Smooth muscle cell (in vitro differentiated cells): ENCODE results near the gene FRMPD1. TPM values are rescaled to one million over a fixed set of nuclear protein-coding genes. Genes with fewer than 3 reads are reported as not detected.

ENCODE experiments used
- DNase-seq: peaks from one replicate; lab custom pipeline; 2025; ENCODE audit not compliant: unreplicated experiment; lab: John Stamatoyannopoulos, UW
- H2AFZ ChIP-seq: fragments of 200-600 bp; sonication (generic); 2 replicates; pipeline ENCODE4 v1.6.0; 2016; ENCODE audit warnings: antibody characterized with exemption, low read depth, mild to moderate bottlenecking
- H3F3A ChIP-seq: fragments of 200-600 bp; sonication (generic); 2 replicates; pipeline ENCODE4 v1.6.0; 2017; ENCODE audit warnings: antibody characterized with exemption, low read depth
- H3K27ac ChIP-seq: fragments of 200-600 bp; sonication (generic); 2 replicates; pipeline ENCODE4 v1.5.1; 2016; ENCODE audit warnings: low read depth, mild to moderate bottlenecking
- H3K27me3 ChIP-seq: fragments of 200-600 bp; sonication (generic); 2 replicates; pipeline ENCODE4 v1.6.1; 2016; ENCODE audit warnings: low read depth, mild to moderate bottlenecking
- H3K36me3 ChIP-seq: fragments of 200-600 bp; sonication (generic); 2 replicates; pipeline ENCODE4 v1.5.1; 2016; ENCODE audit warnings: low read depth
- H3K4me1 ChIP-seq: fragments of 200-600 bp; sonication (generic); 2 replicates; pipeline ENCODE4 v1.5.1; 2016; ENCODE audit warnings: low read depth
- H3K4me2 ChIP-seq: fragments of 200-600 bp; sonication (generic); 2 replicates; pipeline ENCODE4 v1.6.0; 2016; ENCODE audit warnings: mild to moderate bottlenecking
- H3K4me3 ChIP-seq: fragments of 200-600 bp; sonication (generic); 2 replicates; pipeline ENCODE4 v1.5.1; 2016; ENCODE audit warnings: mild to moderate bottlenecking
- H3K79me2 ChIP-seq: fragments of 200-600 bp; sonication (generic); 2 replicates; pipeline ENCODE4 v1.6.0; 2016; ENCODE audit warnings: low read depth, mild to moderate bottlenecking
- H3K9ac ChIP-seq: fragments of 200-600 bp; sonication (generic); 2 replicates; pipeline ENCODE4 v1.6.0; 2016; ENCODE audit warnings: low read depth
- H3K9me3 ChIP-seq: fragments of 200-600 bp; sonication (generic); replicated peaks from 2 replicates; pipeline ENCODE4 v1.5.1; 2016; ENCODE audit warnings: low read depth
- H4K20me1 ChIP-seq: fragments of 200-600 bp; sonication (generic); 2 replicates; pipeline ENCODE4 v1.6.0; 2016; ENCODE audit warnings: low read depth
- WGBS: methylation state at CpG from one replicate; pipeline ENCODE4 v1.1.7; 2016; ENCODE audit warnings: low lambda C conversion rate; 5-methylcytosine and 5-hydroxymethylcytosine counted together
- polyA plus RNA-seq: library from polyadenylated mRNA; unstranded; fragments of >200 nt; fragmentation: Nextera tagmentation; extraction: Ambion mirVana; gene quantifications from 2 replicates; pipeline ENCODE4 v1.2.1, GENCODE V29; 2016
- total RNA-seq: library from RNA; depleted of rRNA; stranded (reverse); fragments of >200 nt; gene quantifications from 2 replicates; pipeline ENCODE4 v1.2.3, GENCODE V29; 2014
- TF ChIP-seq, protein P1 (sequence below): fragments of 200-600 bp; sonication (generic); IDR thresholded peaks from 2 replicates; pipeline ENCODE4 v1.5.1; 2017; ENCODE audit warnings: borderline replicate concordance, mild to moderate bottlenecking, antibody characterized with exemption; ENCODE audit not compliant: insufficient read depth, poor library complexity, severe bottlenecking

The FRMPD1 gene
- total and polyA plus RNA-seq, 2 experiments from 2014 or later, result 0.22 TPM; not detected in 1

- TF ChIP-seq, protein P1, sequence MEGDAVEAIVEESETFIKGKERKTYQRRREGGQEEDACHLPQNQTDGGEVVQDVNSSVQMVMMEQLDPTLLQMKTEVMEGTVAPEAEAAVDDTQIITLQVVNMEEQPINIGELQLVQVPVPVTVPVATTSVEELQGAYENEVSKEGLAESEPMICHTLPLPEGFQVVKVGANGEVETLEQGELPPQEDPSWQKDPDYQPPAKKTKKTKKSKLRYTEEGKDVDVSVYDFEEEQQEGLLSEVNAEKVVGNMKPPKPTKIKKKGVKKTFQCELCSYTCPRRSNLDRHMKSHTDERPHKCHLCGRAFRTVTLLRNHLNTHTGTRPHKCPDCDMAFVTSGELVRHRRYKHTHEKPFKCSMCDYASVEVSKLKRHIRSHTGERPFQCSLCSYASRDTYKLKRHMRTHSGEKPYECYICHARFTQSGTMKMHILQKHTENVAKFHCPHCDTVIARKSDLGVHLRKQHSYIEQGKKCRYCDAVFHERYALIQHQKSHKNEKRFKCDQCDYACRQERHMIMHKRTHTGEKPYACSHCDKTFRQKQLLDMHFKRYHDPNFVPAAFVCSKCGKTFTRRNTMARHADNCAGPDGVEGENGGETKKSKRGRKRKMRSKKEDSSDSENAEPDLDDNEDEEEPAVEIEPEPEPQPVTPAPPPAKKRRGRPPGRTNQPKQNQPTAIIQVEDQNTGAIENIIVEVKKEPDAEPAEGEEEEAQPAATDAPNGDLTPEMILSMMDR, result no peak
- Histone ChIP-seq H3F3A (peaks cover 3% of the 10 kb centered on the region), H3K4me2 (no peak overlapping the region), H3K79me2 (no peaks in the 10 kb centered on the region), H3K36me3 (no peaks in the 10 kb centered on the region), H3K27ac (no peak overlapping the region), H3K4me1 (peaks cover 3% of the 10 kb centered on the region), H2AFZ (no peak overlapping the region), H4K20me1 (no peaks in the 10 kb centered on the region), H3K27me3 (no peaks in the 10 kb centered on the region), H3K4me3 (no peak overlapping the region), H3K9ac (no peak overlapping the region), H3K9me3 (no peaks in the 10 kb centered on the region)
- 87% methylated on average over 8 of the region's 8 CpGs for WGBS
- DNase-seq, result no peak
Observed at GRCh38 chr9:37745970-37746369, 95.2 kb downstream of the FRMPD1 start.

DNA sequence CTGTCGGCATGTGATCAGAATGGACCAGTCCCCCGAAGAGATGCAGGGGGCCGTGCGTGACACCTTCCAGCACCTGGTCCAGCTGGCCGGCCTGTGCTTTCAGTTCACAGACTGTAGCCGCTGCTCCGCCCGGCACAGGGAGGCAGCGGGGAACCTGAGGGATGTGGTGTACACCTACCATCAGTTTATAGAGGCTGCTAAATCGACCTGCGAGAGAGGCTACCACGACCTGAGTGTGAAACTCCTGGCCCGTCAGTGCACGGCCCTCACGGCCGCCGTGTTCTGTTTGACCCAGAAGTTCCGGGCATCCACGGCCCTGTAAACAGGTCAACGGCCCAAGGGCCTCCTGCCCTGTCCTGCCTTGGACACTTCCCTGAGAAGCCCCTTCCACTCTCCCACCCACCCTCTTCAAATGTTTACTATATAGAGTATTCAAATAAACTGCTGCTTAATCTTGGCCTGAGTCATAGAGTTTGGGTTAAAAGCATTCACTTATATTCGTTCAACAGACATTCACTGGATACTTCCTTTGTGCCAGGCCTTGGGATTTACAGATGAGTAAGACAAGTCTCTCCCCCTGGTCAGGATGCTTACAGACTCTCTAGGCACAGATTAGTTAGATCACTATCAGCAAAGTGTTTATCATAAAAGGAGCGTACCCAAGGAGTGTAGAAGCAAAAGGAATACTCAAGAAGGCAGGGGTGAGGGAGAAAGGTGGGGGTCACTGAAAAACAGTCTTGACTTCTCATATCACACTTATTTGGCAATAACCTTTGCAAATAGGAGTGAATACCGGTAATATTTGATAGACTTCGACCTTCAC, 95.9 kb downstream of the FRMPD1 start:
- TF ChIP-seq, protein P1, result no peak
- no peak overlapping the region for H3K27ac ChIP-seq
- H3K4me1 ChIP-seq, result peaks cover 3% of the 10 kb centered on the region
- no peak overlapping the region for H3K9ac ChIP-seq
- H3K4me2 ChIP-seq, result no peak overlapping the region
- H4K20me1 ChIP-seq, result no peaks in the 10 kb centered on the region
- H3F3A ChIP-seq, result peaks cover 3% of the 10 kb centered on the region
- H3K27me3 ChIP-seq, result no peaks in the 10 kb centered on the region
- WGBS, result 74% methylated on average over 24 of the region's 24 CpGs
- DNase-seq, result no peak
- H3K9me3 ChIP-seq, result no peaks in the 10 kb centered on the region
- H3K4me3 ChIP-seq, result no peak overlapping the region
- H3K36me3 ChIP-seq, result no peaks in the 10 kb centered on the region
- no peaks in the 10 kb centered on the region for H3K79me2 ChIP-seq
- no peak overlapping the region for H2AFZ ChIP-seq

DNA sequence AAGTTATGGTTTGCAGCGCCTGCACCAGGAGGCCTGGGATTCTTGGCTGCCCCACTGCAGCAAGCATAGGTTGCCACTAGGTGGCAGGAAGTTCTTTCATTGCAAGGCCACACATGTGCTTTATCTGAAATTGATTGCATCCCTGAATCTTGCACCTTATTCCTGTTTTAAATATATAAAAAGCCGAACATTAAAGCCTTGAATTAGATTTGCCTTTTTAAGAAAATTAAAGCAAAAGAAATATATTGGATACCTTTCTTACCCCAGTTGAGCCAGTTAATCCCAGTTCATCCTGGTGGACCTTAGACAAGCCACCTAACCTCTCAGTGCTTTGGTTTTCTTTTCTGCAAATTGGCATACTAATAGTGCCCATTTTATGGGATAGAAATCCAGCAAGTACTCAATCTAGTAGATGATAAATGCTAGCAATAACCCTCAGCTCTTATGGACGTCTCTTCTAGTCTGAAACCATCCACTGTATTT, 96.6 kb downstream of the FRMPD1 start:
- TF ChIP-seq, protein P1, result peak; percentile 78
- Histone ChIP-seq H3K4me1 (peaks cover 3% of the 10 kb centered on the region), H4K20me1 (no peaks in the 10 kb centered on the region), H3K4me2 (peak overlapping the region; percentile 14), H3K4me3 (no peak overlapping the region), H3K27me3 (no peaks in the 10 kb centered on the region), H3K79me2 (no peaks in the 10 kb centered on the region), H3K9me3 (no peaks in the 10 kb centered on the region), H3F3A (peaks cover 3% of the 10 kb centered on the region), H2AFZ (no peak overlapping the region), H3K27ac (peak overlapping the region; percentile 6), H3K36me3 (no peaks in the 10 kb centered on the region), H3K9ac (no peak overlapping the region)
- no peak for DNase-seq
- WGBS, result 40% methylated on average over 3 of the region's 3 CpGs
